NK-92 (cell line): Measurements from ENCODE around the gene SNX13.
"Not testable (repeated sequence)": the region's sequence is repeated elsewhere in the genome, so short reads cannot be mapped to it uniquely, and the experiment has no call there.

ENCODE experiments used
- DNase-seq: peaks from one replicate; lab custom pipeline; 2025; ENCODE audit not compliant: unreplicated experiment; lab: John Stamatoyannopoulos, UW

SNX13 gene

DNA sequence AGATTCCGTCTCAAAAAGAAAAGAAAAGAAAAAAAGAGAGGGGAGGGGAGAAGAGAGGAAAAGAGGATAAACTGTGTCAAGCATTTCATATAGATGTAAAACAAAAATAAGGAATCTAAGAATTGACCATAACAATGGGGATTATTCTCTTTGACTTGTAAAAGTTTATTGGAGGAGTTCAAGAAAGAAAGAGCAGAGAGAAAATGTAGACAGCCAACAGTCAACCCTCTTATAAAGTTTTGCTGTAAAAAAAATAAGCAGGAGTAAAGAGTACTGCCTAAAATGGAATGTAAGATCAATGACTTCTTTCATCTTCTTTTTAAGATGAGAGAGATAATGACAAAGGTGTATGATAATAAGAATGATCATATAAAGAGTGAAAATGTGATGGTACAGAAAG, 87.9 kb downstream of the SNX13 start:
- DNase-seq: no peak

DNA sequence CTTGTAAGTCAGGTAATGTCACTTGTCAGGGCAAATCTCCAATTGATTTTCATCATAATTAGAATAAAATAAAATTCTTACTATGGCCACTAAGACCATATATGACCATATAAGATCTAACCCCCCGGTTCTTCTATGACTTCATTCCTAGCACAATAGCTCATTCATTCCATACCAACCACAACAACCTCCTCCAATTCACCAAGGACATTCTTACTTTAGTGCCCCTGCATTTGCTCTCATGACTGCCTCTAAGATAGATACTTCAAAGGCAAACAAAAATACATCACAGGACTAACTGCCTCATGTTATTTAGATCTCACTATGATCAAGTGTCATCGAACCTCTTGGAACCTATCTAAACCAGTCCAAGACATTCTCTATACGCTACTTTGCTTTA, 90.8 kb downstream of the SNX13 start:
- no peak for DNase-seq

DNA sequence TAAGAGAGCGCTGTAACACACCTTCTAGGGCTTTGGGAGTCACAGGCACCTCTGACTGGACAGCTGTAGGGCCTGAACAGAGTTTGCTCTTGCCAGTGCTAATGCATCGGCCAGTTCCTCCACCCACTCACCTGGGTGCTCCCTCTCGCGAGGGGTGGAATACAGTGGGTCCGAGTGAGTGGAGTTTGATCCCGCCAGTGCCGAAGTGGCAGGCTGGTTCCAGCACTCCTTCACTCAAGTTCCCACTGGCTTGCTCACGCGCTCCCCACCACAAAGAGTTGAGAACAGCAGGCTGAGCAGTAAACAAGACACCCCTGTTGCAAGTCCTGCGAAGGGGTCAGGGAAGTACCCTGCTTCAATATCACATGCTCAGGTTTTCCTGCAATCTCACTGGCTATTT, 91.8 kb downstream of the SNX13 start:
- DNase-seq: no peak

DNA sequence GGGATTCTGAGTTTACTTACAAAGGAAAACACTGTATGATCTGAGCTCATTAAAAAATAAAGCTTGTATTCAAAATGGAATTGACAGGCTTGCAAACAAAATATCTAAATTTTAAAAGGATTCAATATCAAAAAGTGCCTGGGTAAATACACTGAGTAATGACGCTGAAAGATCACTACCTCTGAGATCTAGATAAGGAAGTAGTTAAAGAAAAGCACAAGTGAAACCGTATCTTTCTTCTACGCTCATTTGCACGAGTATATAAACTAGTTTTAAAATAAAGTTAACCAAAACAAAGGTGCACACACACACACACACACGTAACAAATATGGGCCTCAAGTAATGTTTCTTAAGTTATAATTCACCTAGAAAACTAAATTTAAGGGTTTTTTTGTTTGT, 93.4 kb downstream of the SNX13 start:
- no peak for DNase-seq

DNA sequence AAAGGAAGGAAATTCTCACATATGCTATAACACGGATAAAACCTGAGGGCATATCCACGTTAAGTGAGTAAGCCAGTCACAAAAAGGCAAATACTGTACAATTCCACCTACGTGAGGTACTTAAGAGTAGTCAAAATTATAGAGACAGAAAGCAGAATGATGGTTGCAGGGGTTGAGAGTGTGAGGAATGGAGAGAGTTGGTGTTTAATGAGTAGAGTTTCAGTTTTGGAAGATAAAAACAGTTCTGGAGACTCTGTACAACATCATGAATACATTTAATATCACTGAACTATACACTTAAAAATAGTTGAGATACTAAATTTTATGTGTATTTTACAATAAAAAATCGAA, 95.1 kb downstream of the SNX13 start:
- DNase-seq: no peak

DNA sequence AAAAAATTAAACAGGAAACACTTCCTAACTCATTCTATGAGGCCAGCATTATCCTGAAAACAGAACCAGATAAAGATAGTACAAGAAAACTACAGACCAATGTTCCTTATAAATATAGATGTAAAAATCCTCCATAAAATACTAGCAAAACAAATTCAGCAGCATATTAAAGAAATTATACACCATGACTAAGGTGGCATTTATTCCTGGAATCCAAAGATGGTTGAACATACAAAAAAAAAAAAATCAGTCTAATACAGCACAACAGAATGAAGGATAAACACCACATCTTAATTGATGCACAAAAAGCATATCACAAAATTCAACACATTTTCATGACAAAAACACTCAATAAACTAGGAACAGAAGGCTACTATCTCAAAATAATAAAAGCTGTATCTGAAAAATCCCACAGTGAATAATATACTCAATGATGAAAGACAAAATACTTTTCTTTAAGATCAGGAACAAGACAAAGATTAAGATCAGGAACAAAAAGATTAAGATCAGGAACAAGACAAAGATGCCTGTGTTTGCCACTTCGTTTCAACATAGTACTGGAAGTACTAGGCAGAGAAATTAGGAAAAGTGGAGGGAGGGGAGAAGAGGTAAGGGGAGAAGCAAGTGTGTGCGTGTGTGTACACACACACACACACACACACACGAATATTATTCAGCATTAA, 95.6 kb downstream of the SNX13 start:
- no peak for DNase-seq

DNA sequence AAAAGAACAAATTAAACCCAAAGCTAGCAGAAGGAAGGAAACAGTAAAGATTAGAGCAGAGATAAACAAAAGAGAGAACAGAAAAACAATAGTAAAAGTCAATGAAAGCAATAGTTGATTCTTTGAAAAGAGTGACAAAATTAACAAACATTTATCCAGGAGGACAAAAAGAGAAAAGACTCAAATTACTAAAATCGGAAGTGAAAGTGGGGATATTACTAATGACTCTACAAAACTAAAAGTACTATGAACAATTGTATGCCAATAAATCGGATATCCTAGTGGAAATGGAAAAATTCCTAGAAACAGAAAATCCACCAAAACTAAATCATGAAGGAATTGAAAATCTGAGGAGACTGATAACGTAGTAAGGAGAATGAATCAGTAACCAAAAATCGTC, 96.3 kb downstream of the SNX13 start:
- DNase-seq: no peak

DNA sequence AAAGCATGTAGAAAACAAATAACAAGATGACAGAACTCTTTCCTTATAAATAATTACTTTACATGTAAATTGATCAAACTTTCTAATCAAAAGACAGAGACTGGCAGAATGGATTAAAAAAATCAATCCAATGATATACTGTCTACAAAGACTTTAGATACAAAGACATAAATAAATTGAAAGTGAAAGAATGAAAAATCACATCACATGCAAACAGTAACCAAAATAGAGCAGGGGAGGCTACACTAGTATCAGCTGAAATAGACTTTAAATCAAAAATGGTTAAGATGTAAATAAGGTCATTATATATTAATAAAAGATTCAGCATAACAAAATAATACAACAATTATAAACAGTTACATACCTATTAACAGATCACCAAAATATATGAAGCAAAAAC, 97.3 kb downstream of the SNX13 start:
- no peak for DNase-seq

DNA sequence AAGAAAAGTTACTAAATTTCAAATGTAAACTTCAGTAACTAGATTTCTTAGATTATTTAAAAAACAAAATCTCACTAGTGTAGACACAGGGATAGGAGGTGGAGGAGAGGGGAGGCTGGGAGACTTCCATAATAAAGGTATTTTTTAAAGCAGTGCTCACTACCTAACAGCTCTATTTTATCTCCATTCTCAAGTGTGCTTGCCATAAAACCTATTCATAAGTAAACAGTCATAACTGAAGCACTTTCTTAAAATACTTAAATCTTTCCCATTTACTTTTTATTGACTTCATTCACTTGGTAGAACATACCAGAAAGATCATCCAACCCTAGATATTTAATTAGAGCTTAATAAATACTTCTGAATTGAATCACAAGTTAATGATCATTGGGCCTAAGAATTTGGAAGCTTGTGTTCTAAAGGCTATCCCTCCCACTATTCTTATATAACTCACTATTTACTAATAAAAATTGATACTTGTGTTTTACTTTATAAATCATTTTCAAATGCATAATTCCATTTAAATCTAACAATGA, 107.4 kb downstream of the SNX13 start:
- no peak for DNase-seq

DNA sequence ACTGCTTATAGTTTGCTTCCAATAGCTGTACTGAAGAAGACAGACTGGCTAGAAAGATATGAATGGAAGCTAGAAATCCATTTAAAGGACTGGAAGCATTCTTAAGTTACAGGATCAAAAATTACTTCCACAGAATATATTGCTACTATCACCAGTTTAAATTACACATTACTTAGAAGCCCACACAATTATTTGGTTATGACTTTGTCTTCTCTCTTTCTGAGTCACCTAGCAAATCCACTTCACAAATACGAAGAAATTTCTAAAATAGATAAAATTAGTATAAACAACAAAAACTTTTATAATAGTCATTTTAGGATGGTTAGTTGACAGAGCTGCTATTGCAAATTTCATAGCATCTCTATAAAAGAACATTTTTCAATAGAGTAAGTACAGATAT, 108.1 kb downstream of the SNX13 start:
- no peak for DNase-seq

DNA sequence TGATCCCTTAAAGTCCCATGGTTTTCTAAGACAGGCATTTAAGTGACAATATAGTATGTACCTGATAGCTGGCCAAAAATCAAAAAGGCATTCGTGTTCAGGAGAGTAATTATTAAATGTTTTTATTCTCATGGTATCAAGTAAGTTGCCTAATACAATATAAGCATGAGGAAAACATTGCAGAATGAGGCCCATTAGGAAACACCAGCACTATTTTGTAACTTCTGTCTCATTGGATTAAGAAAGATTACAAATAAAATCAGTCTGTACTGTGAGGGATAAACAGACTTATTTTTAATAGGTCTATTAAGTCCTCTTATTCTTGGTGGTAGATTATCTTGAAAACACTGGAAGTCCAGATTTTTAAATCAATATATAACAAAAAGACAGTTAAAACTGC, 110.1 kb downstream of the SNX13 start:
- DNase-seq: no peak

DNA sequence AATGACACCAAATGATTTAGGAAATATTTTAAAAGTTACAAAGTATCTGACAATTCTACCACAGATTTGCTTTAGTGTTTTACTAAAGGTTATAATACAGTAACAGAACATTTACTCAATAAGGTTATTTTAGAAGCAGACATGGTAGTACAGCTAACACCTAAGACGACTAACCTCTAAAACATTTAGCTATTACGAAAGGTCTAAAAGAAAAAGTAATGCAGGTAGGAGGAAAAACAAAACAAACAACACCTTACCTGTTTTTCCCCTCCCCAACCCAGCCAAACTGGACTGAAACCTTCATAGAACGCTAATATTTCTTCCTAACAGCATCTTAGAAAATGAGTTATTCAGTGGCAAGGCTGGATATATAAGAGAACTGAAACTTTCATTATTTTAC, 111.3 kb downstream of the SNX13 start:
- no peak for DNase-seq

DNA sequence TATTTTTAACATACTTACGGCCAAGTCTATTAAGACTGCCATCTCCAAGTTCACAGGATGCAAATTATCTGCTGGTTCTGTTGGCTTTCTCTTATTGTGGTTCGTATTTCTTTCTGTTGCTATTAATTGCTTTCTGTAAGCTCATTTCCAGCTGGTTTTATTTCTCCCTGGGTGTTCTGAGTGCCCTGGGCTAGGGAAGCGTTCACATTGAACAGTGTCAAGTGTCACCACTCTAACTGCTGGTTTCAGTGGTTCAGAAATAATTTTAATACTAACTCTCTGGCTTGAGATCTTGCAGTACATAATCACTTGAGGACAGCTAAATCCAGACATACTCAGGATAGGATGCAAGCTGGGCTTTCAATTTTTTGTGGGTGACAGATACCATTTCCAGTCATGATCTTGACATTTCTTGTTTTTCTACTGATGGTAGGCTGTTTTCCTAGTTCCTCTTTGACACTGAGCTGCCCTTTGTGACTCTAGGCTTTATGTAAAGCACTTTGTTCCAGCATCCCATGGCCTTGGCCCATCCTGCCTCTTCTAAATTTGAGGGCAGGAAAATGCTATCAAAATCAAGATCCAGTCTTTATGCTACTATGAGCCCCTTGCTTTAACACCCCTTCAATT, 117.6 kb downstream of the SNX13 start:
- DNase-seq: no peak

DNA sequence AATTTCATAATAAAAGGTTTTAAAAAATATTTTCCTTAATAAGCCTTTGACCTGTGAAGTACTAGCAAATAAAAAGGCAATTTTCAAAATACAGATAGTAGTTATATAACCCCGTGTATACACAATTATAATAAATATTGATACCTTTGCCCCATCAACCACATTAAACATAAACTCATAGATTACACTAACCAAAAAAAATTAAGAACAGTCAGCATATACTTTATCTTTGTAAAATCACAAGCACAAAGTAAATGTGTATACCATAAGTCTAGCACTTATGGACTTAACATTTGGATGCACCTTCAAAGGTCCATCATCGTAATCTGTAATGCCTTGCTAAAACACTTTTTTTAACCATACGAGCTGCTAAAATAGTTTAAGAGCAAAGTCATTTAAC, 123.4 kb downstream of the SNX13 start:
- no peak for DNase-seq

DNA sequence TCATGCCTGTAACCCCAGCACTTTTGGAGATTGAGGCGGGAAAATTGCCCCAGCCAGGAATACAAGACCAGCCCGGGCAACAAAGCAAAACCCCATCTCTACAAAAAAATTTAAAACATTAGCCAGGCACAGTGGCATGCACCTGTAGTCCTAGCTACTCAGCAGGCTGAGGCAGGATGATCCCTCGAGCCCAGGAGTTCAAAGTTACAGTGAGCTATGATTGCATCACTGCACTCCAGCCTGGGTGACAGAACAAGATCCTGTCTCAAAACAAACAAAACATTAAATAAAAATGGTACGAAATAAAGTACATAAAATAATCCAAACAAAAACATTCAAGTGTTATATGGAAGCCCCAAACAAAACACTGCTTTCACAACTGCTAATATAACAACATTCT, 125.0 kb downstream of the SNX13 start:
- DNase-seq: no peak

DNA sequence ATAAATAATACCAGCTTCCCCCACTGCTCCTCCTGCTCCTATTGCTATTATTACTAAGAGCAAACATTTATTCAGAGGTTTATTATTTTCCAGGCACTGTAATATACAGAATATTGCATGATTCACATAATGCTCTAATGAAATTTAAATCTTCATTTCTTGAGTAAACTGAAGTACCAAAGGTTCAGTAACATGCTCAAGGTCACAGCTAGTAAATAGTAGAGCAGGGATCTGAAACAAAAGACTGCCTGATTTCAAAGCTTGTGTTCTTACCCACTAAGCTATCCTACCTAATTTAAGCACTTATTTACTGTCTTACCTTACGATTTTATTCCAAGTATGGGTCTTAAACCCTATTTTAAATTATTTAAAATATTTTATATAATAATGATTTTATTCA, 126.2 kb downstream of the SNX13 start:
- DNase-seq: no peak

DNA sequence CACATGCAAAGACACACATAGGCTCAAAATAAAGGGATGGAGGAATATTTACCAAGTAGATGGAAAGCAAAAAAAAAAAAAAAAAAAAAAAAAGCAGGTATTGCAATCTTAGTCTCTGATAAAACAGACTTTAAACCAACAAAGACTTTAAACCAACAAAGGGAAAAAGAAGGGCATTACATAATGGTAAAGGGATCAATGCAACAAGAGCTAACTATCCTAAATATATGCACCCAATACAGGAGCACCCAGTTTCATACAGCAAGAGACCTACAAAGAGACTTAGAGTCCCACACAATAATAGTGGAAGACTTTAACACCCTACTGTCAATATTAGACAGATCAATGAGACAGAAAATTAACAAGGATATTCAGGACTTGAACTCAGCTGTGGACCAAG, 131.1 kb downstream of the SNX13 start:
- not testable (repeated sequence) for DNase-seq

DNA sequence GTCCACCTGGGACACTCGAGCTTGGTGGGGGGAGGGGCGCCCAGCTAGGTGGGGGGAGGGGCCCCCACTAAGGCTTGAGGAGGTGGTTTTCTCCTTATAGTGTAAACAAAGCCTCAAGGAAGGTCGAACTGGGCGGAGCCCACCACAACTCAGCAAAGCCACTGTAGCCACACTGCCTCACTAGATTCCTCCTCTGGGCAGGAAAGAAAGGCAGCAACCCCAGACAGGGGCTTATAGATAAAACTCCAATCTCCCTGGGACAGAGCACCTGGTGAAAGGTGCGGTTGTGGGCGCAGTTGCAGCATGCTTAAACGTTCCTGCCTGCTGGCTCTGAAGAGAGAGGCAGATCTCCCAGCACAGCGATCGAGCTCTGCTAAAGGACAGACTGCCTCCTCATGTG, 133.1 kb downstream of the SNX13 start:
- no peak for DNase-seq

DNA sequence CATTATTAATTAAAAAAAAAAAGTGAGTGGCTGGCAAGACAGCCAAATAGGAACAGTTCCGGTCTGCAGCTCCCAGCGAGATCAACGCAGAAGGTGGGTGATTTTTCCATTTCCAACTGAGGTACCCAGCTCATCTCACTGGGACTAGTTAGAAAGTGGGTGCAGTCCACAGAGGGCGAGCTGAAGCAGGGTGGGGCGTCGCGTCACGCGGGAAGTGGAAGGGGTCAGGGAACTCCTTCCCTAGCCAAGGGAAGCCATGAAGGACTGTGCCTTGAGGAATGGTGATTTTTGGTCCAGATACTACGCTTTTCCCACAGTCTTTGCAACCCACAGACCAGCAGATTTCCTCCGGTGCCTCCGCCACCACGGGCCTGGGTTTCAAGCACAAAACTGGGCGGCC, 133.7 kb downstream of the SNX13 start:
- no peak for DNase-seq

DNA sequence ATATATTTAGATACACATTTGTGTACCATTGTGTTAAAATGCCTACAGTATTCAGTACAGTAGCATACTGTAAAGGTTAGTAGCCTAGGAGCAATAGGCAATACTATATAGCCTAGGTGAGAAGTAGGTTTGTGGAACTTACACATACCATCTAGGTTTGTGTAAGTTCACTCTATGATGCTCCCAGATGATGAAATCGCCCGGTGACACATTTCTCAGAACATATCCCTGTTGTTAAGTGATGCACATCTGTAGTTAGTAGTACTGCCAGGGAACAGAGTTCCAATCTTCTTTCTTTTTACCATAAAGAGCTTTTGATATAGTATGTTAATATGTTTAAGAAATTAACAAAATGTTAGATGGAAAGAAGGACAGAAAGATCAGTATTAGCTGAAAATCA, 138.2 kb downstream of the SNX13 start:
- no peak for DNase-seq

DNA sequence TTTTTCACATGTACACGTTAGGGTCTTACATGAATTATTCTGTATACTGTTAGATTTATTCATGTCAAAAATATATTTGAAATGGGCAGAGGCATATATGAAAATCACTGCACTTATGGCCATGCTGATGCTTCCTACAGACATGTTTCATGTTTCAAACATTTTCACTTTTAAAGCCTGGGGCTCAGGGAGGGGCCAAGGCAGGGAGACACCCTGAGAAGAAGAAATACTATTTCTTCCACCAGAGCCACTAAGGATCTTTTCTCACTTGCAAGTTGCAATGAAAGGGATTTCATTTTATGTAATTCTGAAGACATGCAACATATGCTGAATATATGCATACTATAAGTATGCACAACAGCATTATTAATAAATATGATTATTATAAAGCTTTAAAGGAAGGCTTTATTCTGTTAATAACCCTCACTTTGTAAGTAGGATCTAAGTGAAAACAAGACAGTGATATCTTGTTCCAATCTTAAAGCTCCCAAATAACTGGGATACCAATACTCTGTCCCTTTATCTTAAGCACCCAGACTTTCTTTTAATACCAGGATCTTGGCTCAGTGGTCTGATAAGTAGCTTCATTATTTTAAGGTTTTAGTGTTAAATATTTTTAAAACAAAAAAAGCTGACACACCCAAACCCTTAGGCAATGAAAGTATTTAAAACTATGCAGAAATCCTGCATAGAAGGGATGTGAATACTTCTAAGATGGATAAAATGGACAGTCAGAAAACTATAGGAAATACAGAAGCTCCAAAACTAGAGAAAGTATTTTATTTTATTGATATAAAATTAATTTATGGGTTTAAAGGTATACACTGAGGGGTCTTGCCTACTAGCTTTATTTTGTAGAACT, 148.0 kb downstream of the SNX13 start:
- no peak for DNase-seq

DNA sequence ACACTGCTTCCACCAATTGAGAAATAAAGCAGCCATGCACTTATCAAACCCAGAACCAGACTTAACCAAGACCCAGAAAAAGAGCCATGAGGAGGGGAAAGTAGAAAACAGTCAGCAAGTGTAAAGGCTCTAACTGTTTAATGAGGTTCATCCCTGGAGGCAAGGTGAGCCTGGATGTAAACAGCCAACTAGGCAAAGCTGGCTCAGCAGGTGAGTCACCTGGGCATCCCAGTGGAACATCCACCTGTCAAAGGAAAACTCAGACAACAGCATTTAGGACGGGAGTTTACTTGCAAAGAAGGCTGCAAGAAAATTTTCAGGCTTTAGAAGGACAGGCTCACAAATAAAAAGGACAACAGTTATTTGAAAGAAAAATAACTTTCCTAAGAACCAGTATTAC, 153.0 kb downstream of the SNX13 start:
- no peak for DNase-seq
